NCI-H1436 (cell line): ENCODE data around the gene ENPP6.
"Not testable (repeated sequence)": the region's sequence is repeated elsewhere in the genome, so short reads cannot be mapped to it uniquely, and the experiment has no call there.

Experiments
- DNase-seq: peaks from one replicate; lab custom pipeline; 2025; lab: John Stamatoyannopoulos, UW

Gene ENPP6

GRCh38 chr4:184235526-184235925 is 17.9 kb upstream of the ENPP6 start:
- DNase-seq: no peak

GRCh38 chr4:184234155-184234554 is 16.5 kb upstream of the ENPP6 start:
- DNase-seq: no peak

- DNase-seq: no peak
Measured at GRCh38 chr4:184232975-184233374, 15.3 kb upstream of the ENPP6 start.

DNA sequence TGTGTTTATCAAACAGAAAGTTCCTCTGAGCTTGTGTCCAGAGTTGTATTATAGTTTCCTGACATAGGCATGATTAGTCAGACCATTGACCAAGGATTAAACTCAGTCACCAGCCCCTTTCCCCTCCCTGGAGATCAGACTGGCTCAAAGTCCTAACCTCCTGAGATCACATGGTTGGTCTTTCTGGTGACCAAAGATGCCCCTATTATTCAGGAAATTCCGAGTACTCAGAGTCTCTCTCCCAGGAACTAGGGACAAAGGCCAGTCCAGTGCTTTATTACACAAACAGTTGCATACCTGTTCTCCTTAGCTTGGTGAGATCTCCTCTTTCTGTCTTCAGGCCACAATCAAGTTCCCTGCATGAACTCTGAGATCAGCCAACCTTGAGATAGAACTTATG is 14.5 kb upstream of the ENPP6 start:
- DNase-seq: no peak

DNA sequence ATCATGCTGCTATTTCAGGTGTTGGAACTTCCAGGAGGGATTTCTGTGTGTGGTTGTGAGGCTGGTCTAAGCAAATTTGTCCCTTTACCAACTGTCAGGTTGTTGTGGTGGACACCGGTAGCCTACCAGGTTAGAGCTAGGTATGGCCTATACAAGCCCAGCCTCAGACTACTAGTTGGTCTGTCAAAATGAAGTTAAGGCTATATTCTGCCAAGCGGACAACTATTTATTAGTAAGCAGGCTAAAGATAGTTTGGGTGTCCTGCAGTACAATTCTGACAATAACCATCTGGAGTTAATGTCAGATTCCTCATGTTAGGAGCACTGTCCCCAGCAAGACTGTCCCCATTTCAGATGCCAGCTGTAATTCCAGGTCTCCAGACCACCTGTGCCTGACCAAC is 13.9 kb upstream of the ENPP6 start:
- no peak for DNase-seq

GRCh38 chr4:184228056-184228705 is 10.5 kb upstream of the ENPP6 start:
- no peak for DNase-seq

- no peak for DNase-seq
Measured at GRCh38 chr4:184216515-184216914, 1.2 kb downstream of the ENPP6 start.

- no peak for DNase-seq
Measured at GRCh38 chr4:184215709-184216328, 1.9 kb downstream of the ENPP6 start.

- DNase-seq: no peak
Measured at GRCh38 chr4:184214931-184215330, 2.7 kb downstream of the ENPP6 start.

GRCh38 chr4:184207734-184208607 is 9.7 kb downstream of the ENPP6 start:
- DNase-seq: not testable (repeated sequence)

DNA sequence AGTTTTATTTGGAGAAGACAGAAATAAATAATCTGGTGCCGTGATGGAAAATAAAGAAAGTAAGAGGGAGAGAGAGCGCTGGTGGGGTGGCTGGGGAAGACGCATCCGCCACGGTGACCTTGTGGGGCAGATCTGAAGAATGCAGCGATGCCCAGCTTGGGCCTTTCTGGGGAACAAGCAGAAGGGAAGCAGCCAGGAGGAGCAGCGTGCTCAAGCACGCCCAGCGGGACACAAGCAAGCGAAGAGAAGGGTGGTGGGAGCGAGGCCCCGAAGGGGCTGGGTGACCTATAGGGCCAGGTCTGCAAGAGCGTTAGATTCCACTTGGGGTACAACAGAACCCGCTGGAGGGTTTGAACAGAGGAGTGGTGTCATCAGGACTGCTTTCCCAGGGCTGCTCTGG is 12.4 kb downstream of the ENPP6 start:
- no peak for DNase-seq

DNA sequence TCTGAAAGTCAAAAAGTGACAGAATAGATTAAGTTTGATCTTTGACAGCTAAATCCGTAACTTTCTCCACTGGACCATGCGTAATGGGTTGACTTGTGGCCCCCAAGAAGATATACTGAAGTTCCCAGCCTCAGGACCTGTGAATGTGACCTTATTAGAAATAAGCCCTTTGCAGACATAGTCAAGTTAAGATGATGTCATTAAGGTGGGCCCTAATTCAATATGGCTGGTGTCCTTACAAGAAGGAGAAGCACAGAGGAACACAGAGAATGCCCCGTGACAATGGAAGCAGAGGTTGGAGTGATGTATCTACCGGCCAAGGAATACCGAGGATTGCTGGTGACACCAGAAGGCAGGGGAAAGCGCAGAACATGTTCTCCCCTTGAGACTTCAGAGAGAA is 14.4 kb downstream of the ENPP6 start:
- DNase-seq: no peak

DNA sequence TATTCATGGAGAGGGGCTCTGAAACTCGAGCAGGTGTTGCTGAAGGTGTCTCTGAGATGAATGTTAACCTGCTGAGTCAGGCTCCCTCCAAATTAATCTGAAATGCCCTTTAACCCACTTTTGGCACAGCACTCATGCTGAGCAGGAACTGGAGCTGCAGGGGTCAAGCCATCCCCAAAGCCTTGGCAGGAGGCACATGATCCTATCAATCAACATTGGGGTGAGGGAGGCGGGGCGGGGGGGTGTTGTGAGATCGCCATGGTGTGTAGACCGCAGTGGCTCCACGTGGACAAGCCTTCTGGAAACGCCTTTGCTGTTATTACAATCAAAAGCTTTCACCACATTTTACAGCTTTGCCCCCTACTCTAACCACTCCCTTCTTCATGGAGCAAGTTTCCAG is 16.5 kb downstream of the ENPP6 start:
- DNase-seq: no peak

GRCh38 chr4:184200296-184200695 is 17.4 kb downstream of the ENPP6 start:
- no peak for DNase-seq

DNA sequence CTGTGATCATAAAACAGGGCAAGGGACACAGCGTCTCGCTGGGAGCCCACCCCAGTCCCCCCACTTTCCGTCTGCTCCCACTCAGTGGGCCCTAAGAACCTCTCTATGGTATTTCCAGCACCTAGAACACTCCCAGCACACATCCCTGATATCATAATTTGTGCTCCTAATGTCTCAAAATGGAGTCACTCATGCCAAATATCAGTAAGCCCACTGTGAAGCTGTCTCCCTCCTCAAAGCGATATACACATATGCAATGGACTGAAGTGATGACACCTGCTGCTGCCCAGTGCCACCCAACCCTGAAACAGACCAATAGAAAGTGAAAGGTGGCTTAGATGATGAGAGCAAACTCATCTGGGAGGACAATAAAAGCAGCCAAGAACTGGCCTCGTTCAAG is 17.9 kb downstream of the ENPP6 start:
- no peak for DNase-seq

DNA sequence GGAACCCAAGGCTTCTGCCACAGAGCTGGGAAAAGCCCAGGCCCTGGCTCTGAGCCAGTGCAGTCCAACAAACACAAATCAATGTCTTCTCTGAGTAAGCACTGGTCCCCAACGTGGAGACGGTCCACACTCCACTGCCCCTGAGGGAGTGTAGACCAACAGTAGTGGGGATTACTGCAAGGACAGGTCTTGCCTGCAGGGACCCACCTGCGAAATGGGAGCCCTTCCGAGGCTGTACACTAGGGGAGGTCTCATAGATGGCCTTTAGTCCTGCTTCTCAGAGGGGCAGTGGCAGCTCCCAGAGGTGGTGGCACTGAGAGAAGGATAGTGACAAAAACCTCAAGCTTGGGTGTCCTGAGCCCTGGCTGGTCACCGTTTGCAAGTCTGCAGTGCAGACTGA is 19.5 kb downstream of the ENPP6 start:
- no peak for DNase-seq

GRCh38 chr4:184197536-184198082 is 20.1 kb downstream of the ENPP6 start:
- no peak for DNase-seq

DNA sequence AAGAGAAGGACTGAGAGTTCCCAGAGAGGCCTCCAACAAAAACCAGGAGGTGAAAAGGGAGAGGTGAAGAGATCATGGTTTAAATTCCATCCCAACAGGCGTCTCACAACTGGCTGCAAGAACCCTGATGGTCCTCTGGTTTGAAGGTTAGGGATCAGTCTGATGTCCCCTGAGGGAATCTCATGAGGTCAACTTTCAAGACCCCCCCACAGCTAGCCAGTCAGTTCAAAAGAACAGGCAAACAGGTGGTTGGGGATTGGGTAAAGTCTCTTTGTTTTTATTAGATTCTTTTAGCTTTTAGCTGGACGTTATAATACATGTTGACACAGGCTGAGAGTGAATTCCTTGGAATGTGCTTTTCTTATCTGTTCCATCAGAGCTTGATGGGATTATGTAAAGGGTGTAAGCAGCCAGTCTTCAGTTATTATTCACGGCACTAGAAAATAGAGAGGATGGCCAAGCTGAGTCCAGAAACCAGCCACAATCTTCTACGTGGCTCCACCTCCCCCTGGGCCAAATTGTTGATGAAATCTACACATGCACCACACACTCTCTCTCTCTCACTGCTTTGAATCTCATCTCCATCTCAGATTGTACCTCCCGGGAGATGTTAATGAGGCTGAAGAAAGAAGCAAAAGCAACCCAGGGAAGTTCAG is 20.8 kb downstream of the ENPP6 start:
- DNase-seq: no peak

DNA sequence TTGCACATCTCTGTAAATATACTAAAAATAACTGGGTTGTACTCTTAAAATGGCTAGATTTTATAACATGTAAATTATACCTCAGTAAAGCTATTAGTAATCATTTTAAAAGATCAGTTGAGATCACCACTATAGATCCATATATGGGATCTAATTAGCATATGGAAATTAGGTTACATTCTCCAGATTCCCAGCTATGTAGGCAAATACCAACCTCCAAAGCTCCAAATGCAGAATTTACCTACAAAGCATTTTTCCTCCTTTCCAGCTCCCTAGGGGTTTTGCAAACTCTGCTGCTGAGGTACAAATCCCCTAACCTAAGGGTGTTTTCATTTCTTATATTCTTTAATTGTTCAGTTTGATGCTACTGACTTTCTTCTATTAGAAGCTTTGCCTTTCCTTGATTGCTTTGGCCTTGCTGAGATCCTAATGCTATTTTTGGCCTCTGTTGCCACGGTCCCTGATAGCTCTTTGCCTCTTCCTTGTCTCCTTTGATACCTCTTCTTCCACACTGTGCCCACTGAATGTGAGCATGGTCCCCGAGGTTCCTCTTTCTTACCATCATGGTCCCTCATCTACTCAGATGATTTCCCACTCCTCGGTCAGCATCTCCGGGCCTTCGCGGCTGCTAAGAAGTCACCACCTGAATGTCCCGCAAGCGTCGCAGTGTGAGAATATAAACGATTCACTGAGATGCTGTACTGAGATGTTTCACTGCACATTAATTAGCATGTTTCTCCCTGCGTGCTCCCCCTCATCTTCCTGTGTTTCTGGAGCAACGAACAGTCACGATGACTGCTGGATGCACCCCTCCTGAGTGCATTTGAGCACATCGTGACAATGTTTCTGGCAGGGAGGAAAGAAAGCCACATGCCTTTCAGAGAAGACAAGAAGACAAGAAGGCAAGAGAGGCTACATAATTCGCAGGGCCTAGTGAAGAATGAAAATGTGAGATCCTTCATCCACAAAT is 23.8 kb downstream of the ENPP6 start:
- DNase-seq: no peak

DNA sequence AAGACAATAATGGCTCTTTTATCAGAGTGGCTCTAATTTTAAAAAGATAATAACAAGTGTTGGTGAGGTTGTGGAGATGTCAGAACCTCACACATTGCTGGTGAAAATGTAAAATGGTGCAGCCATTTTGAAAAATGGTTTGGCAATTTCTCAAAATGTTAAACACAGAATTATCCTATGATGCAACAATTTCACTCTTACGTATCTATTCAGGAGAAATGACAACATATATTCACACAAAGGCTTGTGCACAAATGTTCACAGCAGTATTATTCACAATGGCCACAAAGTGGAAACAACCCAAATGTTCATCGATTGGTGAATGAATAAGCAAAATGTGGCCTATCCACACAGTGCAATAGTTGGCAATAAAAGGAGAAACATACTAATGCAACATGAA is 24.7 kb downstream of the ENPP6 start:
- no peak for DNase-seq

- DNase-seq: no peak
Measured at GRCh38 chr4:184191267-184191666, 26.4 kb downstream of the ENPP6 start.
